A549 (cell line): Measurements from ENCODE around the gene RNF126. TPM values are rescaled to one million over a fixed set of nuclear protein-coding genes. Genes with fewer than 3 reads are reported as not detected.

Experiments
- ATAC-seq, 2 experiments: fragments of 200-7000 bp in 1 of 2; fragments of >200 bp in 1 of 2; cut with Nextera tagmentation in 1 of 2; cut with Tn5 transposase in 1 of 2; 3 replicates each; pipeline versions ENCODE4 v1.8.0 to v1.9.1; 2018 to 2020; ENCODE audit warnings: mild to moderate bottlenecking in 1 of 2, moderate library complexity in 1 of 2
- CTCF ChIA-PET: fragments of 300-600 bp; sonication (Branson Sonifier 250); formaldehyde crosslinking; extraction: SDS; loops from one replicate; lab custom pipeline; 2021; ENCODE audit warnings: antibody characterized with exemption, inconsistent platforms; lab: Yijun Ruan, JAX
- POLR2A ChIA-PET: fragments of 350-600 bp; formaldehyde crosslinking; extraction: SDS; loops from one replicate; lab custom pipeline; 2021; ENCODE audit warnings: antibody characterized with exemption, inconsistent platforms; lab: Yijun Ruan, JAX
- DNase-seq, 2 experiments: peaks; one replicate each; pipeline versions ENCODE4 v3.0.0 to v3.0.0-alpha.2; 2011 to 2016; ENCODE audit warnings: low read depth in 1 of 2, low spot score in 1 of 2
- FAIRE-seq: peaks from 2 replicates; lab custom pipeline; 2011; peaks lifted over from hg19 to GRCh38; lab: Jason Lieb, UNC
- H3K27ac ChIP-seq, 2 experiments: fragments of >200 bp; sonication (Bioruptor Twin); formaldehyde crosslinking; 3 replicates each; pipeline ENCODE4 v1.5.1; 2016 to 2017
- H3K4me1 ChIP-seq: fragments of >200 bp; sonication (Bioruptor Twin); formaldehyde crosslinking; 3 replicates; pipeline ENCODE4 v1.6.1; 2016
- H3K4me2 ChIP-seq: fragments of >200 bp; sonication (Bioruptor Twin); formaldehyde crosslinking; 3 replicates; pipeline ENCODE4 v1.6.1; 2016
- H3K4me3 ChIP-seq: fragments of >200 bp; sonication (Bioruptor Twin); formaldehyde crosslinking; 3 replicates; pipeline ENCODE4 v1.5.1; 2016
- H3K9me3 ChIP-seq: fragments of >200 bp; sonication (Bioruptor Twin); formaldehyde crosslinking; 3 replicates; pipeline ENCODE4 v1.6.1; 2016
- CBX2 ChIP-seq: fragments of 200-600 bp; sonication (generic); IDR thresholded peaks from 2 replicates; pipeline ENCODE4 v1.6.1; 2016; ENCODE audit warnings: low read depth, mild to moderate bottlenecking, borderline replicate concordance
- CHD2 ChIP-seq: fragments of 150-350 bp; IDR thresholded peaks from 2 replicates; pipeline ENCODE4 v1.6.1; 2014; ENCODE audit warnings: low read length; ENCODE audit not compliant: partially characterized antibody
- CHD4 ChIP-seq: fragments of 200-600 bp; sonication (generic); IDR thresholded peaks from 2 replicates; pipeline ENCODE4 v1.6.1; 2016; ENCODE audit warnings: antibody characterized with exemption, mild to moderate bottlenecking, borderline replicate concordance
- EHF ChIP-seq: fragments of 250-450 bp; sonication (Bioruptor Pico); IDR thresholded peaks from 2 replicates; pipeline ENCODE4 v1.5.0; 2020; ENCODE audit warnings: mild to moderate bottlenecking
- GATA3 ChIP-seq: IDR thresholded peaks from 2 replicates; pipeline ENCODE4 v1.6.1; 2012; ENCODE audit warnings: borderline replicate concordance
- HEYL ChIP-seq: fragments of 250-450 bp; sonication (Bioruptor Pico); IDR thresholded peaks from 2 replicates; pipeline ENCODE4 v1.8.0; 2021; ENCODE audit warnings: mild to moderate bottlenecking, moderate library complexity
- KDM1A ChIP-seq: fragments of 200-600 bp; sonication (generic); IDR thresholded peaks from 2 replicates; pipeline ENCODE4 v1.6.1; 2016; ENCODE audit warnings: low read depth, mild to moderate bottlenecking
- KDM5A ChIP-seq: fragments of 200-600 bp; sonication (generic); IDR thresholded peaks from 2 replicates; pipeline ENCODE4 v1.6.1; 2016; ENCODE audit warnings: antibody characterized with exemption, mild to moderate bottlenecking
- MAFK ChIP-seq: fragments of 450-650 bp; IDR thresholded peaks from 2 replicates; pipeline ENCODE4 v1.6.1; 2014; ENCODE audit not compliant: partially characterized antibody
- NR3C1 ChIP-seq: fragments of >200 bp; sonication (Bioruptor Twin); formaldehyde crosslinking; IDR thresholded peaks from 3 replicates; pipeline ENCODE4 v1.6.1; 2017
- RARB ChIP-seq: fragments of 250-450 bp; sonication (Bioruptor Pico); IDR thresholded peaks from 2 replicates; pipeline ENCODE4 v1.8.0; 2021; ENCODE audit warnings: mild to moderate bottlenecking, moderate library complexity
- RFX5 ChIP-seq: fragments of 450-650 bp; IDR thresholded peaks from 2 replicates; pipeline ENCODE4 v1.7.1; 2014; ENCODE audit warnings: antibody characterized with exemption, mild to moderate bottlenecking, moderate library complexity
- RNF2 ChIP-seq: fragments of 200-600 bp; sonication (generic); IDR thresholded peaks from 2 replicates; pipeline ENCODE4 v1.6.1; 2016; ENCODE audit warnings: low read depth, mild to moderate bottlenecking, antibody characterized with exemption, moderate library complexity, borderline replicate concordance
- TFCP2L1 ChIP-seq: fragments of 250-450 bp; sonication (Bioruptor Pico); IDR thresholded peaks from 2 replicates; pipeline ENCODE4 v1.5.0; 2021; ENCODE audit warnings: mild to moderate bottlenecking
- ZC3H11A ChIP-seq: fragments of 450-650 bp; IDR thresholded peaks from 2 replicates; pipeline ENCODE4 v1.6.1; 2014; ENCODE audit warnings: antibody characterized with exemption, mild to moderate bottlenecking
- ZNF302 ChIP-seq: fragments of 250-450 bp; sonication (Bioruptor Pico); IDR thresholded peaks from 2 replicates; pipeline ENCODE4 v1.9.0; 2021; ENCODE audit warnings: inconsistent platforms, mild to moderate bottlenecking, moderate library complexity
- WGBS: methylation state at CpG from one replicate; pipeline ENCODE4 v1.1.6; 2017; ENCODE audit errors: missing lambda C conversion rate; 5-methylcytosine and 5-hydroxymethylcytosine counted together
- polyA plus RNA-seq, 4 experiments: library from polyadenylated mRNA; depleted of rRNA in 3 of 4; stranded (reverse); fragments of >200 nt; fragmentation: RNase III in 1 of 4; extraction: RNeasy Plus Mini Kit Qiagen cat#74134 plus additional on column Dnase treatment in 1 of 4; gene quantifications; 2 replicates in 3 of 4; 3 replicates in 1 of 4; pipeline ENCODE4 v1.2.3, GENCODE V29; 2011 to 2017
- TF ChIP-seq, protein P1 (sequence below): IDR thresholded peaks from 2 replicates; pipeline ENCODE4 v1.6.1; 2012
- TF ChIP-seq, protein P2 (sequence below): fragments of >200 bp; sonication (Bioruptor Twin); formaldehyde crosslinking; IDR thresholded peaks from 2 replicates; pipeline ENCODE4 v1.6.1; 2016
- TF ChIP-seq, protein P3 (sequence below): fragments of >200 bp; sonication (Bioruptor Twin); formaldehyde crosslinking; IDR thresholded peaks from 3 replicates; pipeline ENCODE4 v1.5.1; 2016
- TF ChIP-seq, protein P4 (sequence below): fragments of 450-650 bp; IDR thresholded peaks from 2 replicates; pipeline ENCODE4 v1.6.1; 2014; ENCODE audit warnings: antibody characterized with exemption

Gene RNF126
- polyA plus RNA-seq, 2 of the 4 experiments (the other 2 are of a cell fraction): 3.1 to 35.0 TPM

DNA sequence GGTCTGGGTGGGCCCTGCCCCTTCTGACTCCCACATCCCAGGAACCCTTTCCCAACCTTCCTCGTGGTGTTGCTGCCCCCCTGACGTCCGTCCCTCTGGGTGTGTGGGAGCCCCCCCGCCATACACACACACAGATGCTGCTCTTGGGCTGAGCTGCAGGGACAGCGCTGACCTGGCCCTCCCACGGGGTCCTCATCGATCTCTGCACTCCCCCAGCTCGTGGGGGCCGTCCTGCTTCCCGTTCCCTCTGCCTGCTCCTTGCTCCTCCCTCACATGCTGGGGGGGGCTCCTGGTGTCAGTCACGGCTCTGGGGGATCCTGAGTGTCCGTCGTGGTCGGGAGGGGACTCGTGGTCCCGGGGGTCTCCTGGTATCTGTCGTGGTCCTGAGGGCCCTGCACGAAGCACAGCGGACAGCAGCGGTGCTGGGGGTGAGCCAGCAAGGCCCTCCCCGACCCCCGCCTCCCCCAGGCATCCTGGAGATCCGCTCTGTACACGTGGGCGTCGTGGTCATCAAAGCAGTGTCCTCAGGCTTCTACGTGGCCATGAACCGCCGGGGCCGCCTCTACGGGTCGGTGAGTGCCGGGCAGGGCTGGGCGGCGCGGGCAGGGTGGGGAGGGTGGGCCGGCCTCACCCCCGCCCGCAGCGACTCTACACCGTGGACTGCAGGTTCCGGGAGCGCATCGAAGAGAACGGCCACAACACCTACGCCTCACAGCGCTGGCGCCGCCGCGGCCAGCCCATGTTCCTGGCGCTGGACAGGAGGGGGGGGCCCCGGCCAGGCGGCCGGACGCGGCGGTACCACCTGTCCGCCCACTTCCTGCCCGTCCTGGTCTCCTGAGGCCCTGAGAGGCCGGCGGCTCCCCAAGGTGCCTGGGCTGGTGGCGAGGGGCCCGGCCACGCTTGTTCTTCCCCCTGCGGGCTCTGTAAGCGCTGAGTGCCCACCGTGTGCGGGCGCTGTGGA is 20.0 kb downstream of the RNF126 start:
- no peak for ATAC-seq
- DNase-seq: no peak
- FAIRE-seq: no peak
- POLR2A ChIA-PET: no interaction called here
- Histone ChIP-seq H3K4me2 (no peak overlapping the region), H3K4me1 (peaks cover 6% of the 10 kb centered on the region; the same call in 2 of the 3 replicates), H3K9me3 (no peaks in the 10 kb centered on the region), H3K27ac (no peak overlapping the region), H3K4me3 (no peak overlapping the region)
- CTCF ChIA-PET: no interaction called here
- 90% methylated on average over 9 of the region's 70 CpGs for WGBS
- TF ChIP-seq CBX2 (no peak), TFCP2L1 (CRISPR knock-in tag) (no peak), CHD4 (no peak), ZC3H11A (no peak), NR3C1 (no peak), HEYL (CRISPR knock-in tag) (no peak), ZNF302 (CRISPR knock-in tag) (no peak), RNF2 (no peak), RFX5 (no peak), MAFK (no peak), KDM5A (no peak), CHD2 (no peak)
- TF ChIP-seq, protein P1, sequence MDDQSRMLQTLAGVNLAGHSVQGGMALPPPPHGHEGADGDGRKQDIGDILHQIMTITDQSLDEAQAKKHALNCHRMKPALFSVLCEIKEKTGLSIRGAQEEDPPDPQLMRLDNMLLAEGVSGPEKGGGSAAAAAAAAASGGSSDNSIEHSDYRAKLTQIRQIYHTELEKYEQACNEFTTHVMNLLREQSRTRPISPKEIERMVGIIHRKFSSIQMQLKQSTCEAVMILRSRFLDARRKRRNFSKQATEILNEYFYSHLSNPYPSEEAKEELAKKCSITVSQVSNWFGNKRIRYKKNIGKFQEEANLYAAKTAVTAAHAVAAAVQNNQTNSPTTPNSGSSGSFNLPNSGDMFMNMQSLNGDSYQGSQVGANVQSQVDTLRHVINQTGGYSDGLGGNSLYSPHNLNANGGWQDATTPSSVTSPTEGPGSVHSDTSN: no peak
- TF ChIP-seq, protein P2, sequence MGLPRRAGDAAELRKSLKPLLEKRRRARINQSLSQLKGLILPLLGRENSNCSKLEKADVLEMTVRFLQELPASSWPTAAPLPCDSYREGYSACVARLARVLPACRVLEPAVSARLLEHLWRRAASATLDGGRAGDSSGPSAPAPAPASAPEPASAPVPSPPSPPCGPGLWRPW: no peak
- TF ChIP-seq, protein P3, sequence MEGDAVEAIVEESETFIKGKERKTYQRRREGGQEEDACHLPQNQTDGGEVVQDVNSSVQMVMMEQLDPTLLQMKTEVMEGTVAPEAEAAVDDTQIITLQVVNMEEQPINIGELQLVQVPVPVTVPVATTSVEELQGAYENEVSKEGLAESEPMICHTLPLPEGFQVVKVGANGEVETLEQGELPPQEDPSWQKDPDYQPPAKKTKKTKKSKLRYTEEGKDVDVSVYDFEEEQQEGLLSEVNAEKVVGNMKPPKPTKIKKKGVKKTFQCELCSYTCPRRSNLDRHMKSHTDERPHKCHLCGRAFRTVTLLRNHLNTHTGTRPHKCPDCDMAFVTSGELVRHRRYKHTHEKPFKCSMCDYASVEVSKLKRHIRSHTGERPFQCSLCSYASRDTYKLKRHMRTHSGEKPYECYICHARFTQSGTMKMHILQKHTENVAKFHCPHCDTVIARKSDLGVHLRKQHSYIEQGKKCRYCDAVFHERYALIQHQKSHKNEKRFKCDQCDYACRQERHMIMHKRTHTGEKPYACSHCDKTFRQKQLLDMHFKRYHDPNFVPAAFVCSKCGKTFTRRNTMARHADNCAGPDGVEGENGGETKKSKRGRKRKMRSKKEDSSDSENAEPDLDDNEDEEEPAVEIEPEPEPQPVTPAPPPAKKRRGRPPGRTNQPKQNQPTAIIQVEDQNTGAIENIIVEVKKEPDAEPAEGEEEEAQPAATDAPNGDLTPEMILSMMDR: no peak
- TF ChIP-seq, all 56 proteins: peak for 0

DNA sequence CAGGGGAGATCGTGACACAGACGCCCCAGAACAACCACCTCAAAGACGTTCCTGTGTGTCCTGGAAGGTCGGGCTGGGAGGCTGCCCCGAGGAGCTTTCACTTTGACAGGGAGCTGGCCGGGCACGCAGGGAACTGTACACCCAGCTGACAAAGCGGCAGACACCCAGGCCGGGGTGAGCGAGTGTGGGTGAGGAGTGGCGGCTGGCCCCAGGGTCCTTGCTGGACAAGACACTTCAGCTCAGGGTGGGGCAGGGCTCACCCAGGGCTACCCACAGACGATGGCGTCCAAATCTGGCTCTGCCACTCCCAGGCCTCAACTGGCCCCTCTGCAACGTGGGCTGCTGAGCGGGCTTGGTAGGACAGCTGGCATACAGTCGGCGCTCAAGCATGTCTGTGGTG is 21.3 kb downstream of the RNF126 start:
- ATAC-seq: no peak
- Histone ChIP-seq H3K4me2 (no peak overlapping the region), H3K9me3 (no peaks in the 10 kb centered on the region), H3K4me1 (peaks cover 6% of the 10 kb centered on the region; the same call in 2 of the 3 replicates), H3K4me3 (no peak overlapping the region), H3K27ac (no peak overlapping the region)
- CTCF ChIA-PET: interaction anchor here (1.0 to 1.7 kb wide), 3 partner anchors 34 to 215 kb away, joined by 3 read pairs; partner anchors contain the start of gene FSTL3
- POLR2A ChIA-PET: no interaction called here
- WGBS: 83% methylated on average over 9 of the region's 17 CpGs
- no peak for FAIRE-seq
- no peak for TF ChIP-seq KDM1A
- TF ChIP-seq, protein P4, sequence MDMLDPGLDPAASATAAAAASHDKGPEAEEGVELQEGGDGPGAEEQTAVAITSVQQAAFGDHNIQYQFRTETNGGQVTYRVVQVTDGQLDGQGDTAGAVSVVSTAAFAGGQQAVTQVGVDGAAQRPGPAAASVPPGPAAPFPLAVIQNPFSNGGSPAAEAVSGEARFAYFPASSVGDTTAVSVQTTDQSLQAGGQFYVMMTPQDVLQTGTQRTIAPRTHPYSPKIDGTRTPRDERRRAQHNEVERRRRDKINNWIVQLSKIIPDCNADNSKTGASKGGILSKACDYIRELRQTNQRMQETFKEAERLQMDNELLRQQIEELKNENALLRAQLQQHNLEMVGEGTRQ: no peak
- TF ChIP-seq ZC3H11A: no peak
- no peak for TF ChIP-seq EHF (CRISPR knock-in tag)
- TF ChIP-seq CHD4: no peak
- TF ChIP-seq GATA3: no peak
- TF ChIP-seq RARB (CRISPR knock-in tag): no peak
- DNase-seq: no peak
